GM23248 (cell line): ENCODE measurements around the gene PPCDC.

Source experiments
- EZH2 ChIP-seq: fragments of 200-600 bp; sonication (generic); IDR thresholded peaks from 2 replicates; pipeline ENCODE4 v1.6.1; 2018; ENCODE audit warnings: antibody characterized with exemption, mild to moderate bottlenecking; ENCODE audit not compliant: insufficient read depth, poor library complexity, severe bottlenecking
- EZH2phosphoT487 ChIP-seq: fragments of 200-600 bp; sonication (generic); IDR thresholded peaks from 2 replicates; pipeline ENCODE4 v1.6.1; 2018; ENCODE audit warnings: antibody characterized with exemption, moderate library complexity, mild to moderate bottlenecking, low read depth; ENCODE audit not compliant: insufficient read depth

- TF ChIP-seq EZH2phosphoT487: no peak
- TF ChIP-seq EZH2: no peak
Observed at GRCh38 chr15:75063889-75064288, 40.5 kb downstream of the PPCDC start.
